GM18867 (cell line): ENCODE measurements around the gene THRSP.
"Not testable (repeated sequence)": the region's sequence is repeated elsewhere in the genome, so short reads cannot be mapped to it uniquely, and the experiment has no call there.

Source experiments
- ATAC-seq: cut with Tn5 transposase; IDR thresholded peaks from one replicate; pipeline ENCODE4 v1.9.1; 2021; ENCODE audit warnings: mild to moderate bottlenecking, moderate library complexity; ENCODE audit not compliant: unreplicated experiment

Gene THRSP, protein sequence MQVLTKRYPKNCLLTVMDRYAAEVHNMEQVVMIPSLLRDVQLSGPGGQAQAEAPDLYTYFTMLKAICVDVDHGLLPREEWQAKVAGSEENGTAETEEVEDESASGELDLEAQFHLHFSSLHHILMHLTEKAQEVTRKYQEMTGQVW

DNA sequence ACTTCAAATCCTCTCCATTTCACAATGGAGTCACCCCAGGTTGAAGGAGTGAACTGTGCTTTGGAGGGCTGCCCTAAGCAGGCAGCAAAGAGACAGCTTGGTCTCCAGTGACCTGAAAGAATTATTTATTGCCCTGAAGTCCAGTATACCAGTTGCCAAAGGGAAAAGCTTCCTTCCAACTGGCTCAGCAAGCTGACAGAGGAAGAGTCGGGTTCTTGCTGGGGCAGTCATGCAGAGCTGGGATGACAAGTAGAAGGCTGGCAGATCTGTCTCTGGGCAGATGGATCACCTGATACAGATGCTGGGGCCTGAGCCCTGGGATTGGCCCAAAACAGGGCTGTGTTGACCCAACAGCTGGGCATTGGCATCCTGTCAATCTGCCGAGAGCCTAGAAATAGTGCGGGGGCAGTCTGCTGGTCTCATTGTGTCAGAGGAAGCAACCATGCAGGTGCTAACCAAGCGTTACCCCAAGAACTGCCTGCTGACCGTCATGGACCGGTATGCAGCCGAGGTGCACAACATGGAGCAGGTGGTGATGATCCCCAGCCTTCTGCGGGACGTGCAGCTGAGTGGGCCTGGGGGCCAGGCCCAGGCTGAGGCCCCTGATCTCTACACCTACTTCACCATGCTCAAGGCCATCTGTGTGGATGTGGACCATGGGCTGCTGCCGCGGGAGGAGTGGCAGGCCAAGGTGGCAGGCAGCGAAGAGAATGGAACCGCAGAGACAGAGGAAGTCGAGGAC, at the start of gene THRSP:
Gene THRSP (plus strand): TSS at position 422 of the 742 bp plus-strand sequence. CDS start 21 bp downstream, at position 443.
- ATAC-seq = no peak

DNA sequence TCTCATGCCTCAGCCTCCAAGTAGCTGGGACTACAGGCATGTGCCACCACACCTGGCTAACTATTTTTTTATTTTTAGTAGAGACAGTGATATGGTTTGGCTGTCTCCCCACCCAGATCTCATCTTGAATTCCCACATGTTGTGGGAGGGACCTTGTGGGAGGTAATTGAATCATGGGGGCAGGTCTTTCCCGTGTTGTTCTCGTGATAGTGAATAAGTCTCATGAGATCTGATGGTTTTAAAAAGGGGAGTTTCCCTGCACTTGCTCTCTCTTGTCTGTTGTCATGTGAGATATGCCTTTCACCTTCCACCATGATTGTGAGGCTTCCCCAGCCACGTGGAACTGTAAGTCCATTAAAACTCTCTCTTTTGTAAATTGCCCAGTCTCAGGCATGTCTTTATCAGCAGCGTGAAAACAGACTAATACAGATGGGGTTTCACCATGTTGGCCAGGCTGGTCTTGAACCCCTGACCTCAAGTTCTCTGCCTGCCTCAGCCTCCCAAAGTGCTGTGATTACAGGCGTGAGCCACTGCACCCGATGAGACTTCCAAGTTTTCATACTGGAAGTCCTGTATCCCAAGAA, 48.6 kb upstream of the THRSP start:
- ATAC-seq = not testable (repeated sequence)

DNA sequence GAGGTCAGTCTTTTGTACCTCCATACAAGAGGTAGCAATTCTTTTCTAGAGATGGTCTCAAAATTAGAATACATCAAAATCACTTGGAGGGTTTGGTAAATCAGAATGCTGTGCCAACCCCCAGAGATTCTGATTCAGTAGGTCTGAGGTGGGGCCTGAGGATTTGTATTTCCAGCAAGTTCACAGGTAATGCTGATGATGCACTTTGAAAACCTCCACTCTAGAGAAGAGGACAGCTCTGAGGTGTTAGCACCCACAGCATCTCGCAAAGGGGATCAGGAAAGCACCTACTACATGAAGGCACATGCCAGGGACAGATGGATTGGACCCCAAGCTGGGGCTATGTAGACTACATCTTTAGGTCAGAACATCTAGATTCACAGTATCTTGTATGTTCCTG, 47.8 kb upstream of the THRSP start:
- ATAC-seq = no peak

DNA sequence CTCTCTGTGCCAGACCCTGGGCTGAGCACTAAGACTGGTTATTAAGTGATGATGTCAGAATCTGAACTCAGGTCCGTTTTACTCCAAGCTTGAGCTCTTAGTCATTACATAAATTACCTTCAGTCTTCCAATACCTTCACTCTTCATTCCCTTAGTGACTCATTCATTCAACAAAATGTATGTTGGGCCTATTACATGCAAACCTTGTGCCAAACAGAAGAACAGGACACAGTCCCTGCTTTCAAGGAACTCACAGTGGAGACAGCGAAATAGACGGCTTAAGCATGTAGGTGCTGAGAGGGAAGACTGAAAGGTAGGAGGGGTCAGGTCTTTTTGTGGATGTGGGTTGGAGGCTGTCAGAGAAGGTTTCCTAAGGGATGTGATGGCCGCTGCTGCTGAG, 43.9 kb upstream of the THRSP start:
- ATAC-seq = no peak

DNA sequence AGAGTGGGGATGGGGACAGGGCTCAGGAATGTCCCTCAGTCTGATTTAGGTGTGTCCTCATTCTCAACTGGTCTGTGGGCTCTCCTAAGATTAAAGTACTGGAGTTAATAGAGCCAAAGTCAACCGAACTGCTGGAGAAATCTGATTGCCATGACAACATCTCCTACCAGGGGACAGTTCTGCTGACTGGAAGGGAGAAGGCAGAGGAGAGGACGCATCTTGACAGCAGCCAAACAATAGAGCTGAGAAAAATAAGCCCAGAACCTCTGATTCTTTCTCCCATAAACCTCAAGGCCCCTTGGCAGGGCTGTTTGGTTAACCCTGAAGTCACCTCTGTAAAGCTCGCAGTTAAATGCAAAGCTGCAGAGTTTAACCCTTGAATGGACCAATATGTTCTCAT, 43.4 kb upstream of the THRSP start:
- ATAC-seq = no peak

DNA sequence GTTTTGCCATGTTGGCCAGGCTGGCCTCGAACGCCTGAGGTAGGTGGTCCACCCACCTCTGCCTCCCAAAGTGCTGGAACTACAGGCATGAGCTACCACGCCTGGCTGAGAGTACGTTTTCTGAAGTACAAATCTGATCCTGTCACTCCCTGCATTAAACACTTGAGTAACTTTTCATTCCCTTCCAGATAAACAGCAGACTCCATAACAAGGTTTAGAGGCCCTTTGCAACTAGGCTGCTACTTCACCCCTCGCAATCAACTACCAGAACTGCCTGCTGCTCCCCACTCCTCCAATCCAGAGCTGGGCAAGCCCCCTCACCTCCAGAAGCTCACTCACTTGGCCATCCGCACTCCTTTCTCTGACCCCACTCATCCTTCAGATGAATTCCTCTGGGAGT, 42.0 kb upstream of the THRSP start:
- no peak for ATAC-seq

DNA sequence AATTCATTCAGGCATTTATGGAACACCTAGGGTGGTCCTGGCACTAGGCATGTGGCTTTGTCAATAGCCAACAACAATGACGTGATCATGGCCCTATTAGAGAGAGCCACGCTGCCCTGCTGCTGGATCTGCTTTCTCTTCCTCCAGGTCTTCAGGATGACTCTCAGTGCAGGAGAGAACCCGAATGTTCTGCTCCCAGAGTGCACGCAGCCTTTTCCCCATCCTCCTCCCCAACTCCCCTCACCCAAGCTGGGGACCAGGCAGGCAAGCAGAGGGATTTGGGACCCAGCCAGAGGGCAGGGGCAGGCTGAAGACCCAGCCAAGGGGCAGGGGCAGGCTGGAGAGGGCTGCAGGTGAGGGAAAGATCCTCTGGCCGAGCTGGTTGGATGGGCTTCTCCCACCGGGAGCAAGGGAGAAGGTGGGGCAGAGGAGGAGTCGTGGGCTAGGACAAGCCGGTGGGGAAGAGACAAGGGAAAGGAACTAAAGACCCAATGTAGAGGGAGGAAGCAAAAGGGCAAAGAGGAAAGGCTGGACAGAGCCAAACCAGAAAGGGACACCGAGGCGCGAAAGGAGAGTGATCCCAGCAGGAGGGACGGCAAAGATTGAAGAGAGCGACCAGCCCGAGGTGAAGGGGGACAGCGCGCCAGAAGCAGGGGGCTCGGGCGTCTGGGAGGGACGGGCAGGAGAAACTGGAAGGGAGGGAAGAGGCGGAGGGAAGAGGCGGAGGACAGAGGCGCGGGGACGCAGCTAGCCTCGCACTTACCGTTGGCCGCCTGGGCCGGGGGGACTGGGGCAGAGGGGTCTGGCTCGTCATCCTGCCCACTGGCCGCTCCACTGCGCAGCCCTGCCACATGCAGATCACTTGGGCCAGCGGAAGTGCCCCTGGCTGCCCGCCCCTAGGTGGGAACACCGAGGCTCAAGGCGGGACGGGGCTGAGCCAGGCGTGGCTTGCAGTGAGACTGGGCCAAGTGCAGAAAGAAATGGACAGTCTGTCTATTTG, 41.0 kb upstream of the THRSP start, which contains the start of gene KCTD14:
Gene KCTD14 (minus strand): TSS at position 880 of the 1,000 bp plus-strand sequence. CDS start 27 bp downstream, at position 853.
- no peak for ATAC-seq

DNA sequence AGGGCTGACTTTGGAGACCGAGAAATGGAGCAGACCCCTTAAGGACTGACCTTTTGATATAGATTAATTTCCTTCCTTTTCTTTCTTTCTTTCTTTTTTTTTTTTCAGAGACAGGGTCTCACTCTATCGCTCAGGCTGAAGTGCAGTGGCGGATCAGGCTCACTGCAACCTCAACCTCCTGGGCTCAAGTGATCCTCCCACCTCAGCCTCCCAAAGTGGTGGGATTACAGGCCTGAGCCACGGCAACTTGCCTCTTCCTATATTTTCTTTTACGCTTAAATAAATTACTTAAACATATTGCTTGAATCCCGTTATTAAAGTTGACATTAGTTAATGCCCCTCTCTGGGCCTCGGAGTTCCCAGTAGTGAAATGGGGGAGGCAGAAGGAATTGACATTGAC, 40.2 kb upstream of the THRSP start:
- no peak for ATAC-seq

DNA sequence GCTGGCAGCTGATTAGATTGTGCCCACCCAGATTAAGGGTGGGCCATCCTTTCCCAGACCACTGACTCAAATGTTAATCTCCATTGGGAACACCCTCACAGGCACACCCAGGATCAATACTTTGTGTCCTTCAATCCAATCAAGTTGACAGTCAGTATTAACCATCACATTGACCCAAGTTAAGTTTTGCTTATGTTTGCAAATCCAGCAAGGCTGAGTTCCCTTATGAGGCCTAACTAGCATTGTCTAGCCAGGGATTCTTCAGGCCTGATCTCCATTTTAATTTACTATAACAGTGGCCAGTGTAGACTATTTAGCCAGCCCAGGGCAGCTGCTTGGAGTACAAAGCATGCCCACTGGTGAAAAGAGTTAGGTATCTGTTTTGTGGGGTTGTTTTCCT, 38.3 kb upstream of the THRSP start:
- no peak for ATAC-seq

DNA sequence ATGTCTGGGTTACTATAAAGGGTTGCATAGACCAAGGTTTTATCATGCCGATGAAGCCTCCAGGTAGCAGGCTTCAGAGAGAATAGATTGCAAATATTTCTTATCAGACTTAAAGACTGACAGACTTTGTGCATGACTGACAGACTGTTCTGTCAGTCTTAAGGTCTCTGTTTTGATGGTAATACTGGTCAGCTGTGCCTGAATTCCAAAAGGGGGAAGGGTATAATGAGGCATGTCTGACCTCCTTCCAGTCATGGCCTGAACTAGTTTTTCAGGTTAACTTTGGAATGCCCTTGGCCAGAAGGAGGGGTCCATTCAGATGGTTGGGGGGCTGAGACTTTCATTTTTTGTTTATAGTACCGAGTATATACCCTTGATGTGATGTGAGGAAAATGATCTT, 35.9 kb upstream of the THRSP start:
- no peak for ATAC-seq

DNA sequence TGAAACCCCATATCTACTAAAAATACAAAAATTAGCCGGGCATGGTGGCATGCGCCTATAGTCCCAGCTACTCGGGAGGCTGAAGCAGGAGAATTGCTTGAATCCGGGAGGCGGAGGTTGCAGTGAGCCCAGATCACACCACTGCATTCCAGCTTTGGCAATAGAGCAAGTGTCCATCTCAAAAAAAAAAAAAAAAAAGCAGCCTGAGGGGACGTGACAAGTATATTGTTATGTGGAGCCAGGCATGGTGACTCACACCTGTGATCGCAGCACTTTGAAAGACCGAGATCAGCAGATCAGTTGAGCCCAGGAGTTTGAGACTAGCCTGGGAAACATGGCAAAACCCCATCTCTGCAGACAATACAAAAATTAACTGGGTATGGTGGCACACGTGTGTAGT, 35.2 kb upstream of the THRSP start:
- not testable (repeated sequence) for ATAC-seq

DNA sequence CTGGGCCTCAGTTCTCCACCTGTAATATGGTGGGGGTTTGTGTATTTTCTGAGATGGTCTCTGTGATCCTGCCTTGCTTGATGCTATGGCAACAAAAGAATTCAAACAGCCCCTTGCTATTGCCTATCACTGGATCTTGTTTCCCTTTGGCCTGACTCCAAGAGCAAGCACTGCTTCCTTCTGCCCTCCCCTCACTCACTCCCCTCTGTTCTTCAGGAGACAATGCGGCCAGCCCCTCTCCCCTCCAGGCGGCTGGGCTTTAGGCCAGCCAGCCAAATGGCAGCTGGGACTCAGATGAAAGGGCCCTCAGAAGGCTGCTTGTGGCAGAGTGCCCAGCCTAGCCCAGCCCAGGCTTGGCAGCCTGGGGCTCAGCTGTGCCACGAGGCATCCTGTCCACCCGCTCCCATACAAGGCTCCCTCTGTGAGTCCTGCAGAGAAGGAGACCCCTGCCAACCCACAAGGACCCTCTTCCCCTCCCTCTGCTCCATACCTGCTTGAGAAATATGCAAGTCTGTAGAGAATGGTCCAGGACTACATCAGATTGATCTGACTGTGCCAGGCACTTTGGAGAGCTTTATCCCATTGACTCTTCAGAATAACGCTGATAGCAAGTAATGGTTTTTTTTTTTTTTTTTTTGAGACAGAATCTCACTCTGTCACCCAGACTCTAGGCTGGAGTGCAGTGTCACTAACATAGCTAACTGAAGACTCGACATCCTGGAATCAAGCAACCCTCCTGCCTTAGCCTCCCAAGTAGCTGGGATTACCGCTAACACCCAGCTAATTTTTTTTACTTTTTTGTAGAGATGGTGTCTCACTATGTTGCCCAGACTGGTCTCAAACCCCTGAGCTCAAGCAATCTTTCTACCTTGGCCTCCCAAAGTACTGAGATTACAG, 33.0 kb upstream of the THRSP start:
- ATAC-seq = no peak

DNA sequence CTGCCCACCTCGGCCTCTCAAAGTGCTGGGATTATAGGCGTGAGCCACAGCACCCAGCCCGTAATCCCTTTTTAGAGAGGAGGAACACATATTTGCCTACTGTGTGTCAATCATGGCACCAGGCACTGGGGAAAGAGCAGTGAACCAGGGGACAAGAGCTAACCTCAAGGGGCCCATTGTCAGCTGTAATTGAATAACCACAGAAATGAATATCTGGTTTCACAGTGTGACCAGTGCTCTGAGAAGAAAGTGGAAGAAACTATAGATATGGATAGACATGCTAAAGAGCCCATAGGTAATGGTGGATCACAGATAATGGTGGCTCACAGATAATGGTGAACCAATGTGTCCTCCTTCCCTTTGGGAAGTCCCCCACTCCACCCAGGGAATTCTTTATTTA, 32.0 kb upstream of the THRSP start:
- ATAC-seq = peak; percentile 92

DNA sequence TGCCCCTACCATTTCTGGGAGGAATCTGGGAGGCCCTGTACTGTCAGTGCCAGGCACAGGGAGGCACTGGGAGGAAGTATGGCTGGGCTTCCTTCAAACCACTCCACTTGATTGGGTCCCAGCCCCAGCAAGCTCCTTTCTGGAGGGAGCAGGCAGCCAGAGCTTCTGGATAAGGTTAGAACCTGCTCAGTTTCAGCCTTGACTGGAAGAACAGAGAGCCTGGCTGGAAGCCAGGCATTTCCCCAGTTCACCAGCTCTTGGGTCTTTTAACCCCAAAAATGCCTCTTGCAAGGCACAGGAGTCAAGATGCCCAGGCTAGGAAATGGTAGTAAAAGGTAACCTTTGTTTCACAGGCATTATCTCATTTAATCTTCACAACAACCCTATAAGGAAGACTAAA, 31.6 kb upstream of the THRSP start:
- no peak for ATAC-seq

DNA sequence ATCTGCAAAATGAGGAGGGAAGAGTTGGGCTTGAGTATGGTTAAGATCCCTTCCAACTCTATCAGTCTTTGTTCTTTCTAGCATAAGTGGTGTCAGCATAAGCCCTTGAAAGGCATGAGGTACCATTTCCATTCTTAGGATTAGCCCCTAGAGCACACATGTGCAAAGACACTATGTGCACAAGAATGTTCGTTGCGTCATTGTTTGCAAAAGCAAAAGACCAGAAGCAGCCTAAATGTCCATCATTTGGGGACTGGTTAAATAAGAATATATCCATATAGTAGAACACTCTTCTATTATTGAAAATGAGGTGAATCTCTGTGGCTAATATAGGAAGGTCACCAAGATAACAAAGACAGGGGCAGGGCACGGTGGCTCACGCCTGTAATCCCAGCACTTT, 30.6 kb upstream of the THRSP start:
- no peak for ATAC-seq

DNA sequence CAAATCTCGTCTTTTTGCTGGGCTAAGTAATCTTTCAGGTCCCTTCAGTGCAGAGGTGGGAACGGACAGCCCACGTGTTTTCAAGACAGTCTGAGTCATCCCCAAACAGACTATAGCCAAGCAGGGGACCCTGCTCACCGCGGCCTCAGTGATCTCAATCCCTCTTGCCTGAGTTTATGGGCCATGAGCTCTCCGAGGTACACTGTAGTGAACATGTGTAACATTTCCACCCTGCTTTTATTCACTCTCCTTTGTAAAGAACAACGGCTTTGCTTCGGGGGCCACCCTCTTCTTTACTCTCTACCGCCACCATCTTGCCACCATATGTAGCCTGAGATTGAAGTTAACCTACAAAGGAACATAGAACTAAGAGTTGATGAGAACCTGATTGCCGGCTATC, 29.0 kb upstream of the THRSP start:
- ATAC-seq = no peak

DNA sequence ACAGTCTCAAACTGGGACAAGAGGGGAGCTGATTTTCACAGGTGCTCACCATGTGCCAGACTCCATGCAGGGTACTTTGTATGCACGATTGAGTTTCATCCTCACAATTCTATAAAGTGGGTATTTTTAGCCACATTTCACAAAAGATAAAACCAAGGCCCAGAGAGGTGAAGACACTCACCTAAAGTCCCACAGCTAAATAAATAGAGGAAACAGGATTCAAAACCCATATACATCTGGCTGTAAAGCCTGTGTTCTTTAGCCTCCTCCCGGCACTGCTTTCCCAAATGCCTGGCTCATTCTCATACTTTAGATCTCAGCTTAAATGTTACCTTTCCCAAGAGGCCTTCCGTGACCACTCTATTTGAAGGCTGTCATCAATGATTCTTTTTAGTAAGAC, 27.3 kb upstream of the THRSP start:
- ATAC-seq = no peak

DNA sequence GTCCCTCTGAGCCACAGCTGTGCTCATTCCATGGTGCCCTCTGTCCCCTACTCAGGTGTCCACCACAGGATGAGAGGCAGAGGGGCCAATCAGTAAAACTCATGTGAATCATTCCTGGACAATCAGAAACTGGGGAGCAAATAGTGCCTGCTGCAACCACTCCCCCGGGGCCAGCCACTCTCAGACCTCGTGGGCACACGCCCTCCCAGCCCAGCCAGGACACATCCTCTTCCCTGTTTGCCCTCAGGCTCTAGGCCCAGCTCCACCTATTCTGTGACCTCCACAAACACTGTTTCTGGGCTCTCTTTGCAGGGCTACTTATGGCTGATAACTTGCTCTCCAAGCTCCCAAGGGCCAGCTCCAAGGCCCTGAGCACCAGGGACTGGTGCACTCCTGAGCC, 26.6 kb upstream of the THRSP start:
- ATAC-seq = no peak

DNA sequence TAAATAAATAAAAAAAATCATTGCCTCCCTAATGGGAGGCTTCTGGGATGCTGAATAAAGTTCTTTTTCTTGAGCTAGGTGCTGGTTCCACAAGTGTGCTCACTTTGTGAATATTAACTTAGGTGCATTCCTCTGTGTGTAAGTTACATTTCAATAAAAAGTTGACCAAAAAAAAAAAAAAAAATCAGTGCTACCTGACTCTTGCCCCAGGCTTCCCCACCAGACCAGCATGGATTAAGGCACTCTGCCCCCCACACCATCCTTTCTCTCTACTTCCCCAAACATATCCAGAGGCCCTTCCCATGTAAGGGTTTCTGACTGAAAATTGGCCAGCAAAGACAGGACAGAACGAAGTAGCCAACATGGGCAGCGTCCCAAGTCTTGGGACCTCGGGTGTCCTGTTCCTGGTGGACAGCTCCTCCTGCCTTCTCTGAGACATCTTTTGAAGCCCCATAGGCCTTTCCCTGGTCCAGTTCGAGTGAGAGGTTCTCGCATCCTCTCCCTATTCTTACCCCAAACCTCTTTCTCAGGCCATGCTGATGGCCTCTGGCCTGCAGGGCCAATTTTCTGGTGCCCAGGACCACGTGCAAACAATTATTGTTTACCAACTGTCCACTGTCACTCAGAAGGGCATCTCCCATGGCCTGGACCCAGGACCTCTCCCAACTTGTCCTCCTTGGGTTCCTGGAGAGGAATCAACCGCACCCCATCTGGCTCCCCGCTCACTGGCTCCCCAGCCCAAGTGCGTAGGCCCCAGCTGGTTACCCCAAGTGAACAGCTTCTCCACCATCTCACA, 25.6 kb upstream of the THRSP start:
- no peak for ATAC-seq
